DMS153 treated with DMSO at 0.1 percent for 48 hours (cell line): ENCODE data around the gene BAHCC1.

Experiments used
- DNase-seq: peaks from one replicate; lab custom pipeline; 2025; ENCODE audit not compliant: unreplicated experiment; lab: John Stamatoyannopoulos, UW

The BAHCC1 gene

GRCh38 chr17:81489998-81490992, 95.0 kb downstream of the BAHCC1 start:
- no peak for DNase-seq

- DNase-seq = no peak
Observed at GRCh38 chr17:81491181-81491581, 95.9 kb downstream of the BAHCC1 start.

- DNase-seq = no peak
Observed at GRCh38 chr17:81491761-81492160, 96.5 kb downstream of the BAHCC1 start.

GRCh38 chr17:81492202-81492601, 96.9 kb downstream of the BAHCC1 start:
- no peak for DNase-seq

GRCh38 chr17:81492706-81493105, 97.4 kb downstream of the BAHCC1 start:
- no peak for DNase-seq

- DNase-seq = no peak
Observed at GRCh38 chr17:81493198-81494038, 98.2 kb downstream of the BAHCC1 start.

GRCh38 chr17:81494626-81495377, 99.5 kb downstream of the BAHCC1 start:
- DNase-seq = no peak

- no peak for DNase-seq
Observed at GRCh38 chr17:81498953-81499600, 103.8 kb downstream of the BAHCC1 start.

GRCh38 chr17:81499601-81499970, 104.3 kb downstream of the BAHCC1 start:
- no peak for DNase-seq

GRCh38 chr17:81500047-81500446, 104.8 kb downstream of the BAHCC1 start:
- DNase-seq = no peak

- no peak for DNase-seq
Observed at GRCh38 chr17:81502471-81503017, 107.3 kb downstream of the BAHCC1 start.

- no peak for DNase-seq
Observed at GRCh38 chr17:81503619-81504018, 108.4 kb downstream of the BAHCC1 start.

- DNase-seq = no peak
Observed at GRCh38 chr17:81508639-81509206, 113.5 kb downstream of the BAHCC1 start.

- DNase-seq = no peak
Observed at GRCh38 chr17:81509207-81509971, 114.1 kb downstream of the BAHCC1 start.

GRCh38 chr17:81509972-81510784, 114.9 kb downstream of the BAHCC1 start:
- no peak for DNase-seq

GRCh38 chr17:81510785-81511553, 115.7 kb downstream of the BAHCC1 start:
- no peak for DNase-seq

GRCh38 chr17:81511554-81511803, 116.2 kb downstream of the BAHCC1 start:
- no peak for DNase-seq
